Muscle layer of duodenum (tissue), 2 donors: ENCODE measurements around the gene ITGB2.

Experiments used
- H3K27ac ChIP-seq: one replicate; pipeline ENCODE4 v1.7.0; 2013; ENCODE audit warnings: mild to moderate bottlenecking, low read length
- H3K27me3 ChIP-seq: one replicate; pipeline ENCODE4 v1.7.0; 2013; ENCODE audit warnings: low read depth, mild to moderate bottlenecking, control low read depth, low read length
- H3K36me3 ChIP-seq, 2 donors: one replicate each; pipeline ENCODE4 v1.7.0; 2013; ENCODE audit warnings: low read length in 2 of 2, control low read depth in 1 of 2, mild to moderate bottlenecking in 1 of 2; ENCODE audit not compliant: insufficient read depth in 2 of 2, control insufficient read depth in 1 of 2
- H3K4me1 ChIP-seq, 2 donors: one replicate each; pipeline ENCODE4 v1.7.0; 2013; ENCODE audit warnings: low read length in 2 of 2, mild to moderate bottlenecking in 2 of 2, control low read depth in 1 of 2, moderate library complexity in 1 of 2; ENCODE audit not compliant: insufficient read depth in 2 of 2, control insufficient read depth in 1 of 2
- H3K4me3 ChIP-seq, 2 donors: one replicate each; pipeline ENCODE4 v1.7.0; 2013; ENCODE audit warnings: low read length in 2 of 2, low read depth in 1 of 2, mild to moderate bottlenecking in 1 of 2
- H3K9me3 ChIP-seq, 2 donors: one replicate each; pipeline ENCODE4 v1.7.0; 2013; ENCODE audit warnings: low read length in 2 of 2, control low read depth in 1 of 2, mild to moderate bottlenecking in 1 of 2; ENCODE audit not compliant: control insufficient read depth in 1 of 2
- donor health status: healthy.

Gene ITGB2

GRCh38 chr21:44837537-44837936 is 83.2 kb downstream of the ITGB2 start:
- H3K27me3 ChIP-seq, result no peaks in the 10 kb centered on the region
- no peaks in the 10 kb centered on the region for H3K9me3 ChIP-seq
- H3K36me3 ChIP-seq, result no peaks in the 10 kb centered on the region
- no peak overlapping the region for H3K4me3 ChIP-seq
- H3K27ac ChIP-seq, result no peak overlapping the region
- H3K4me1 ChIP-seq, result peaks cover 0 to 7% of the 10 kb centered on the region in 2 donors

- no peaks in the 10 kb centered on the region for H3K27me3 ChIP-seq
- H3K27ac ChIP-seq, result no peak overlapping the region
- H3K4me1 ChIP-seq, result peaks cover 0 to 7% of the 10 kb centered on the region in 2 donors
- no peak overlapping the region for H3K4me3 ChIP-seq
- no peaks in the 10 kb centered on the region for H3K9me3 ChIP-seq
- no peaks in the 10 kb centered on the region for H3K36me3 ChIP-seq
These were observed 83.8 kb downstream of the ITGB2 start for GRCh38 chr21:44836666-44837471.

GRCh38 chr21:44836349-44836665 is 84.4 kb downstream of the ITGB2 start:
- Histone ChIP-seq H3K4me3 (no peak overlapping the region), H3K27ac (no peak overlapping the region), H3K36me3 (no peaks in the 10 kb centered on the region), H3K4me1 (peaks cover 0 to 7% of the 10 kb centered on the region in 2 donors), H3K27me3 (no peaks in the 10 kb centered on the region), H3K9me3 (no peaks in the 10 kb centered on the region)
